ENCODE results near the gene METTL13. TPM values are rescaled to one million over a fixed set of nuclear protein-coding genes. Genes with fewer than 3 reads are reported as not detected.

Gene METTL13
- polyA plus RNA-seq, 6 donors from 2014 or later: 21.7 to 33.3 (median 28.0) TPM

Other genes with a start within 250 kb of the METTL13 start
- gene MYOCOS, start 159.4 kb upstream of the METTL13 start, polyA plus RNA-seq (ENCODE audit: low read depth in 6 of 6): not detected
- gene MYOC, start 129.0 kb upstream of the METTL13 start, polyA plus RNA-seq (ENCODE audit: low read depth in 6 of 6): not detected
- gene VAMP4, start 39.6 kb upstream of the METTL13 start, polyA plus RNA-seq (ENCODE audit: low read depth in 6 of 6): 10 to 100 TPM; 15.0 to 24.8 (median 19.4) TPM
- gene DNM3, start 59.8 kb downstream of the METTL13 start, polyA plus RNA-seq (ENCODE audit: low read depth in 6 of 6): 1 to 10 TPM in 2 of 6 donors, under 1 TPM in 4; 0.32 to 6.6 (median 0.57) TPM